ENCODE measurements around the gene MAP3K5.

Gene MAP3K5

DNA sequence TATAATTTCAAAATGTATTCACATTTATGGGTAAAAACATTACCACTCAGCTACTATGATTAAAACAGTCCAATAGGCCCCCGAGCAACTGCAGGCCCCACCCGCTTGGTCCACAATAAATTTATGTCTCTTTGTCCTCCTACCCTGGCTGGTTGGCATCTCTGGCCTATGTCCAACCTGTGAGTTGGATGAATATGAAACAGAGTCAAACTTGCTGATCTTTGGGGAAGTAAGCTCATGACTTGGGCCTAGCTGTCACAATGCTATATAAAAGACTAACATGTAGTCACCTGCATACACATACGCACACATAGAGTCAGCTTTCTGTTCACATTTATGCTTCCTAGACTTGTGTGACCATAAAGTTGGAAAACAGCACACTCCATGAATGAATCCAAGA, 262.6 kb downstream of the MAP3K5 start:
- DNase-seq, result no peak

DNA sequence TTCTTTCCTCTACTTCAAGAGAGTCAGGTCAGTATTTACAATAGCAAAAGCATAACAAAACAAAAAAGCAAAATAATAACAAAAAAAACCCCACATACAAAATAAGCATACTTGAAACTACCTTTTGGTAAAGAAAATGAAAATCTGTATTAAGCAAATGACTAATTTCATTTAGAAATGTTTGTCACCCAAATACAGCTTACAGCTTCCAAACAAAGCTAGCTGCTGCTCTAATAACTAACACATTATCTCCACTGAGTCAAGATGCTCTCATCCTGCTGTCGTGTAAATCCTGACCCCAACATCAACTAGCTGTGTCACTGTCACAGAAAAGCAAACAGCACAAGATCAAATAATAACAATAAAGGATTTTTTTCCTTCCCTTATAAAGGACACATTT, 263.8 kb downstream of the MAP3K5 start:
- DNase-seq, result no peak

DNA sequence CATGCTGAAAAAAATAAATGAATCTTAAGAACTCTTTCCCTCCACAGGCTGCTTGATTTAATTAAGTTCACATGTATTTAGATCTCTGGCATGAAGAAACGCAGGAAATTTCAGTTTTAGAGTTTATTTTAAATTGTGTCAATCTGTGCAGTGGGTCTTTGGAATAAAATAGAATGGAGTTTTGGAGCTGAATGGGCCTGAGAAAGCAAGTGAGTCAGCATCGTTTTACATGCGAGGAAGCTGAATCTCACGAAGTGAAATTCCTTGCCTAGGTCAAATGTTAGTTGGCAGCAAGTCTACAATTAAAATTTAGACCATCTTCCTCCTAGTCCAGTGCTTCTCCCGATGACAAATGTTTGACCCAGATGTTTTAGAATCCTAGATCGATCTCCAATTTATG, 264.4 kb downstream of the MAP3K5 start:
- DNase-seq, result no peak

DNA sequence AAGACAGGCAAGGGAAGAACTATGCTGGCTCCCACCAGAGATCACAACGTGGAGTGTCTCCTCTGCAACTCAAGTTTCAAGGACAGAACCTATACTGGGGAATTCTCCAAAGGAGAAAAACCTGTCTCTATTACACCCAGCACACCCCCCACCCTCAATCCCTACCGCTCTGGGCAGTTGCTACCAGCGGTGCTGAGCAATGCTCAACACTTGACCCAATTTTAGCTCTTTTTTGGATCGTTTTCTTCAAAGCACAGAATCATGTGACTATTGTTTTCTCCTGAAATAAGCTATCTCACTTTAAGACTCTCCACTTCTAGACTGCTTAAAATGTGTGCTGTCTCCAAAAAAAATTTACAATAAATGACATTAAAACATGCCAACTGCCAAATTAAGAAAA, 265.3 kb downstream of the MAP3K5 start:
- no peak for DNase-seq

DNA sequence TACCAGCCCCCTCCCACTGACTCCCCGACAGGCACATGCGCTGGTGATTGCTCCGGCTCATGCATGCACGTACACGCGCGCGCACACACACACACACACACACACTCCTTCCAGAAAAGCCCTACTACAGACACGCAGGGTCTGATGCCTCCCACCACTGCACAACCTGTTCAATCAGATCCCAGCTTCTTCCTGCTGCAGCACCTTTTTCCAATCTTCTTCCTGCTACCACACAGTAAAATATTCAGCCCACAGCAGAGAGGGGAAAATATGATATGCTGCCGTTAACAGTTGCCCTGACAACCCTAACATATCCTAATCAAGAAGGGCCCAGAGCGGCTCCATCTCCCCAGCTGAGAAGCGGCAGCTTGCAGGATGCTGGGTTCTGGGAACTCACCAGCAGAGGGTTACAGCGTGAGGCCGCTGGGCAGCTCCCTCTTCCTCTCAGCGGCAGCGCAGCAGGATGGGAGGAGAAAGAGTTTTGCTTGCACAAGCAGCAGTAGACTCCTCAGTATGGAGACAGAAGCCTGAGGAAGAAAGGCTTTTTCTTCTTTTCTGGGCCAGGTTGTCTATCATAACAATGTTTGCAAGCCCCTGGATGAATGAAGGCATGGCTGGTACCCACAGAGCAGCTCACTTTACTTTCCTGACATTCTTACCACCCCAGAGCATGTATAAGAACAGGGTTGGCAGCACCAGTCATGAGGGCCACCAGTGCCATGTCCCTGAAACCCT, 265.9 kb downstream of the MAP3K5 start:
- DNase-seq, result peak; percentile 11

DNA sequence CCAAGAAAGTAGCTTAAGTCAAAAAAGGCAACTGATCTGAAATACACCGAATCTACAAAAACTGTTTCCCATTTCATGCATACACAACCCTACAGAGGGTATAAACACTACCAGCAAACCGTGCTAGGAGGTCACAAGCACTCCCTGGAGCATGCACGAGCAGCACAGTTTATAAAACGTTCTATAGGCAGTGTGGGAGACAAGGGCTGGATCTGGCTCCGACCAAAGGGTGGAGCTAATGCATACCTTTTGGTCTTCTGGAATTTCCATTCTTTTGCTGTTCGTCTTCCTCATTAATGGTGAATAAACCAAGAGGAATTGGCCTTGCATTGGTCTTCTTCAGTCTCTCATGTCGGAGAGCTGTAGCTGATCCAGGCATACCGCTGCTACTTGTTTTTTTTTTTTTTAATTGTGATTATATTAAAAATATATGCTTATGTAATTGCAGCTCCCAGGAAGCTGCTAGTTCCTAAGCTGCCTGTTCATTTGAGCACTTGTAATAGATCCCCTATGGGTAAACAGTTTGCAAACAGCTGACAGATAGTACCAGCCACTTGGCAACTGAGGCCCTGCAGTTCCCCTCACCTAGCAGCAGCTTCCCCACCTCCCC, 266.6 kb downstream of the MAP3K5 start:
- DNase-seq, result no peak

DNA sequence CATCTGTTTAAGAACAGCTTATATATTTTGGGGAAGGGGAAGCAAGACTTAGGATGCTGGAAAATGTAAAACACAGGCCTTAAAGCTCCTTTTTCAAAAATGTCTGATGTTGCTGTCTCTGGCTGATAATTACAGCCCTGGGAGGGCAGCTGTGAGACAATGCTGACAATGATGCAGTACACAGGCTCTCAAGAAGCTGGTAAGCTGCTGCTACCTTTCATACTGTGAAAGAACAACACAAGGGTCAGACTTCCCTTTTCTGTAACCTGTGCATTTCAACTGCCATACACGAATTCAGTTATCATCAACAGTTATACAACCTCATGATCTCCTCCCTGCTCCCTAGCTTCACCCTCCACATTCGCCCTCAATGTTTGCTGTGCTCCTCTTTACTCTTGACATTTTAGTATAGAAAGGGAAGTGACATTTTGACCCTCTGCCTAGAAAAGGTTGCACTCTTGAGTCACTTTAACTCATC, 267.3 kb downstream of the MAP3K5 start:
- DNase-seq, result no peak

DNA sequence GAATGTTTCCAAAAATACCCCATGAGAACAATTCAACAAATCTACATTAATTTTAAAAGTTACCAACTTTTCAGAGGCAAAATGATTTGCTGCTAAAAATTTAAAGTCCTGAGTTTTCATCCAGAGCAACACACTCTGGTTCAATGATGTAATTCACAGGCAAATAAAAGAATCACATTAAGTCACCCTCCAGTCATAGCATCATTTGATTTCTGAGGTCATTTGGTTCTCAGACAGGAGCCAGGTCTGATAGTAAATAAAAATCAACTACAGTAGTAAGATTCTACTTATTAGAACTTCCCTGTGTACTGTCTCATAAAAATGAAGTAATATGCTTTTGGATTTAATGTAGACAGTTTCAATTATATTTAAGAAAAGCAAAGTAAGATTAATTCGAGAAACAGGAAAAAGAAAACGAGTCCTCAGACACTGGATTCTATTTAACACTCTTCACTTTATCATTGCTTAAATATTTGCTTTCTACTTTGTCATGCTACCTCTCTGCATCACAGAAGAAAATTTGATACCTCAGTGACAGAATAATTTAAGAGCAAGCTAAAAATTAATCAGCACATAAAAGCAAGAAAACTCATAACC, 267.8 kb downstream of the MAP3K5 start:
- DNase-seq, result no peak

DNA sequence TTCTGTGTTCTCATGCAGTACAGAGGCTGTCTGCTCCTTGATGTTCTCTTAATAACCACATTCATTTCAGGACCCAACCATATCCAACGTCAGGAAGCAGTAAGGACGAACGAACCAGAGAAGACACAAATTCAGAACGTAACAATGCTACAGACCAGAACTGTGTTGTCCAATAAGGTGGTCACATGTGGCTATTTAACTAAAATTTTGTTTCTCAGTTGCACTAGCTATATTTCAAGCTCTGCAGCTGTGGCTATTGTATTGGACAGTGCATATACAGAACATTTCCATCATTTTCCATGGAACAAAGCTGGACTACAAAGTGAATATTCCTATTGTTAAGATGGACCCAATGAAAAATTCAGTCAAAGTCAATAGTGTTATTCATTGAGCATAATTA, 269.1 kb downstream of the MAP3K5 start:
- no peak for DNase-seq

DNA sequence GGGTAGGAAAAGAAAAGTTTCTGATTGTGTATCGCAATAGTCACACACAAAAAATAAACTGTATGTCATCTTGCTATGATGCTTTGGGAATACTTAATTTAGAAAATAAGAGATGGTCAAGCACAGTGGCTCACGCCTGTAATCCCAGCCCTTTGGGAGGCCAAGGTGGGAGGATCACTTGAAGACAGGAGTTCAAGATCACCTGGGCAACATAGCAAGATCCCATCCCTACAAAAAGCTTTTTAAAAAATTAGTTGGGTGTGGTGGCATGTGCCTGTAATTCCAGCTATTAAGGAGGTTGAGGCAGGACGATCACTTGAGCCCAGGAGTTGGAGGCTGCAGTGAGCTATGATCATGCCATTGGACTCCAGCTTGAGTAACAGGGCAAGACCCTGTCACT, 269.6 kb downstream of the MAP3K5 start:
- no peak for DNase-seq

DNA sequence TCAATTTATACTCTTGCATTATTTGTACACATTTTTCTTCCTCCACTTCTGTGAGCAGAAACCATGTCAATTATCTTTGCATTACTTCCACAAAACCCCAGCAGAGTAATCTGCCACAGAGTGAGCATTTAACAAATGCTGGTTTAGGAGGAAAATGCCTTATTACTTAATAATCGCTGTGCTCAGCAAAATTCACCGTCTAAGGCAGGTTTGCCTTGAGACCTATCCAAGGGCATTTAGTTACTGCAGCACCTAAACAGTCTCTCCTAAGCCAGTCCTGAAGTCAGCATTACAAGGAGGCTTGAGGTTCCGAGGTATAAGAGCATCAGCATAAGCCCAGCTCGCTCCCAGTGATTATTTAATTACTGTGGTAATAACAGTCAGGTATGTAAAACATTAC, 270.4 kb downstream of the MAP3K5 start:
- DNase-seq, result no peak

DNA sequence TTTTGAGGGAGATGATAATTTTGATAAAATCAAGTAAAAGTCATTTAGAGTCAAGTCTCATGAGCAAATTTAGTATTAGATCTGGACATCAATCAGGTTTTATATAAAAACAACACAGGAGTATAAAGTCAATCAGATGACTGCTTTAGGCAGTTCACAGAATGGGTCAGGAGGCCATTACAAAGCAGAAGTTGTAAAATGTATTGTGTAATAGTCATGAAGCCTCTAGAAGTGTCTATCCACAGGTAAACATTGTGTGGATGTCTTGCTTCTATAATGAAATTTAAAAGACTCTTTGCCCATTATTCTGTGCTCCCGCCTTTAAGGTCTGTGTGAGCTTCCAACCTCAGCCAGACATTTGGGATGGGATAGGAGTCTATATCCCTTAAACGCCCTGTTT, 270.9 kb downstream of the MAP3K5 start:
- no peak for DNase-seq

DNA sequence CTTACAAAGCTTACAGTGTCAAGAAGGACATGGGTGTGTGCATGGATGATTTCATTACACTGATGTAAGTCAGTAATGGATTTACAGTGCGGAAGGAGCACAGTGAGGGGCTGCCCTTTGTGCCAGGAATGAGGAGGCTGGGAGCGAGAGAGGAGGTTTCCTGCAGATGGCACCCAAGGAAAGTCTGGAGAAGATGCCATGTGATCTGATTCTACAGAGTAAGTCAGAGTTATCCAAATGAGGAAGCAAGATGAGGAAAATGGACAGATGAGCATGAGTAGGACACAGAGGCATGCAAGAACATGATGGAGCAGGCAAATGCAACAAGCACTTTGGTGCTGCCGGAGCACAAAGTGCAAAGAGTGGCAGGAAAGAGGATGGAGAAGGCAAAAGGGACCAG, 271.8 kb downstream of the MAP3K5 start:
- DNase-seq, result no peak

DNA sequence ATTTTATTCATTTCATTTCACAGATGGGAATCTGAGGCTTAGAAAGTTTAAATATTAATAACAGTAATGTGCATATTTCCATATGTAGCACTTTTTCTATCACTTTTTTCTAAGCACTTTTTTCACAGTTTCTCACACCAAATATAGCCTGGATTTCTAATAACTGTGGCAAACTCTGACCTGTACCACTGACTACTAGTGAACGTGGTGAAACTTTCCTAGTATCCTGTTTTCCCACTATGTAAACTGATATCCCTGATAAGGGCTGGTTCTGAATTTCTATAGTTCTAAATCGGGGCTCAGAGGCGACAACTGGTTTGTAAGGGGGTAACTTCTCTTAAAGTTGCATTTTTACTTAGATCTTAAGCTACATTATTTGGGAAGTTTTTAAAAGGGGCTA, 274.7 kb downstream of the MAP3K5 start:
- no peak for DNase-seq

DNA sequence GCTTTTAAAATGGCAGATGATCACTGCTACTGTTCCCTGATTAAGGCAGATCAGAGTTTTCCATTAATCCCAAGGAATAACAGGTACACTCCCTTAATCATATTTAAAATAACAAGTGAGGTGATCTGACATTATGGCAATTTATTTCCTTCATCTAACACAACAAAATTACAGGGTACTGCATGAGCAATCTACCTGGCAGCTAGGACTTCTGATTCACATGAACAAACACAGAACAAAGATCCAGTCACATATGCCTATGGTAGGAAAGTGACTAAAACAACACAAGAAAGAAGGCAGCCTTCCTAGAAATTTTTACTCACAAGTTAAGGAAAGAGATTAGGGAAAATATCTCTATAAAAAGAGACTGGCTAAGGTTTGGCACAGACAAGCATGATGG, 275.3 kb downstream of the MAP3K5 start:
- DNase-seq, result no peak

DNA sequence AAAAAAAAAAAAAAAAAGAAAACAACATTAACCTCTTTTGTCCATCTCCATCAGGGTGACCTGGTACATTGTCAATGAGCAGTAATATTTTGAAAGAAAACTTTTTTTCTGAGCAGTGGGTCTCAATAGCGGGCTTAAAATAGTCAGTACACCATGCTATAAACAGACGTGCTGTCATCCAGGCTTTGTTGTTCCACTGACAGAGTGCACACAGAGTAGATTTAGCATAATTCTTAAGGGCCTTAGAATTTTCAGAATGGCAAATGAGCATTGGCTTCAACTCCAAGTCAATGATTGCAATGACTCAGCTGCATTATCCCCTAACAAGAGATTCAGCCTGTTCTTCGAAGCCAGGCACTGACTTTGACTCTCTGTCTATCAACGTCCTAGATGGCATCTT, 277.7 kb downstream of the MAP3K5 start:
- DNase-seq, result no peak

DNA sequence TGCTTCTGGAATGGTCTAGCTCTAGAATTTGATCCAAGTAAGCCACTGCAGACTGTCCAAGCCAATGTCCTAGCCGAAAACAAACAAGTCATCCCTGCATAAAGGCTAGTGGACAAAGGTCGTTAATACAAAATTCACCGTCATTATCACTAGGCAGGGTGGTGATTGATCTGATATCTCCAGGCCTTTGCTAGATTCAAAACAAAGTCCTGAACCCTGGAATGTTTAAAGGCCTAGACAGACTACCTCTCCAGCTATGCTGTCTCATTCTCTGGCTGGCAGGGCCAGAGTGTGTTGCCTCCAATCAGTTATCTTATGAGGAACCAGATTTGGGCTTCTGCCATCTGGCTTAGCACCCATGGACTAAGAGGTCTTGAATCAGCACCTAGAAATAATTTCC, 280.4 kb downstream of the MAP3K5 start:
- DNase-seq, result no peak

DNA sequence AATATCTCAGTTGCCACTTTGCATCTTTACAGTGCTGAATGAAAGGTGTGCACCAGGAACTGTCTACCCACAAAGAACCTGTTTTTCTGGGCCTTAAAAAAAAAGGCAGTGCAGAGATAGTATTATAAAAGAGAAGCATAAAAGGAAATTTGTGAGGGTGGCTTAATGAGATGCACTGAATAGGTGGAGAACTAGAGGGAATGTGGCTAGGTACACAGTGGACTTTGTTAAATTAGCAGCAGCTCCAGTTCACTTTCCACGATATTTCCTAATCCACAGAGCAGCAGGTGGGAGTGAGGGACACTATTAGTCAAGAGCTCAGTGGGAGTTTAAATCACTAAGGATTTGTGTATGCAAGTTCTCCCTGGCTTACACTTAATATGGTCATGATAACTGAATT, 280.9 kb downstream of the MAP3K5 start:
- no peak for DNase-seq

DNA sequence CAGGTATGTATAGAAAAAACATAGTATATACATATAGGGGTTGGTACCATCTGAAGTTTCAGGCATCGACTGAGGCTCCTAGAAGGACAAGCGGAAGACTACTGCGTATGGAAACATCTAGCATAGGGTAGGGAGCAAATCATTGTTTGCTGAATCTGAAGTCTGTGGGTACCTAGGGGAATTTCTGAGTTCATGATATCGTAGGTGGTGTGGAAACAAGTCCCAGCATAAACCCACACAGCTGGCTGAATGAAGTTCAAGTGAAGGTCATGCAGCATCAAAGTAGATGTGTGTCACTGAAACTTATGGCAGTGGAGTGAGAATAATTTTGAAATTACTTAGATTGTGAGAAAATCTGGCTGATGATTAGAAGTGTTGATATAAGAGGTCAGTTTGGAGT, 281.5 kb downstream of the MAP3K5 start:
- DNase-seq, result no peak

DNA sequence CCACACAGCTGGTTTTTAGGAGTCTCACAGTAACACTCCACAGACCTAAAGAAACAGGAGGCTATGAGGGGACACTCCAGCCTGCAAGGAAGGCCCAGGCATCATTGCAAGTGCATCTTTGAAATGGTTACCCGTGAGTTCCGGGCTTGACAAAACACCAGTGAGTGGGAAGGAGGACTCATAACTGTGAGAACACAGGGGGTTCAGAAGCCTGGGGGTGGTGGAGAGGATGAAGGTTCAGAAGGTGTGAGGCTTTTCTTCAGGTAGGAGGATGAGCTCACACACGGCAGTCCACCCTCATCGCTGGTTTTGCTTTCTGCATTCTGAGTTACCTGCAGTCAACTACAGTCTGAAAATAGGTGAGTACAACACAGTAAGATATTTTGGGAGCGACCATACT, 282.0 kb downstream of the MAP3K5 start:
- DNase-seq, result peak; percentile 2

DNA sequence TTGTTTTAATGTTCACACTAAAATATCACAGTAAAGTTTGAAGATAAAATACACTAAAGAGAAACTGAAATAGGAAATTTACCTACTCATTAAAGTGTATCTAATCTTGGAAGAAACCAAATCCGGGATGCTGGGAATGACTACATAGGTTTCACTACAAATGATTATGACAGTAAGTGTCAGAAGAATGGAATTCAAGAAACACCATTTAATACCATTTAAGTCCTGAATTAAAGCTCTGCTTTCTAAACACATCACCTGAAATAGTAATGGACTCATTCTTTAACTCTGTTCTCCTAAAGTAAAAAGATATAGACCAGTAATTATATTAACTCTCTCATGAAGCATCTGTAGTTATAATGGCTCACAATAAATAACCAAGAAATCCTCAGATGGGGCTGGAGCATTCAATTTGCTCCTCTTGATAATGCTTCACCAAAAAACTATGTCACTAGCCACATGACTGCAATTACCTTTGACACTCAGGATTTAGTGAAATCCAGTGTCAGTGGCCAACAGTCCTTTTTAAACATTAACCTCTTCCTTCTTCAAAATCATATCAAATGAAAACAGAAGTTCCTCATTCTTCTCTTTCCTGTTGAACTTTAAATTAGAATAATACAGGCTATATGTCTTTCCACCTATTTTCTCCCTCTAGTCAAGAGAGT, 283.4 kb downstream of the MAP3K5 start:
- DNase-seq, result no peak

All from CD4-positive, alpha-beta T cell treated with Interleukin-21 for 1 hour (primary cell).